CD14-positive monocyte (primary cell): ENCODE measurements around the gene SGK2. TPM values are rescaled to one million over a fixed set of nuclear protein-coding genes. Genes with fewer than 3 reads are reported as not detected.

Experiments used
- DNase-seq, 3 donors: peaks; one replicate each; pipeline ENCODE4 v3.0.0-alpha.2; 2011 to 2022
- H2AFZ ChIP-seq: 2 replicates; pipeline ENCODE4 v1.6.0; 2012; ENCODE audit warnings: mild to moderate bottlenecking, low read depth, low read length, inconsistent platforms; ENCODE audit not compliant: insufficient read depth, poor library complexity, severe bottlenecking
- H3K27ac ChIP-seq, 2 donors: 1 replicate in 1 of 2; 2 replicates in 1 of 2; pipeline ENCODE4 v1.5.1; 2012 to 2013; ENCODE audit warnings: low read length in 2 of 2, control low read depth in 1 of 2, inconsistent platforms in 1 of 2, low read depth in 1 of 2, mild to moderate bottlenecking in 1 of 2
- H3K27me3 ChIP-seq, 2 donors: one replicate each; pipeline versions ENCODE4 v1.6.0 to v1.6.1; 2011 to 2013; ENCODE audit warnings: low read length in 2 of 2; ENCODE audit not compliant: control insufficient read depth in 2 of 2, insufficient read depth in 2 of 2
- H3K36me3 ChIP-seq, 2 donors: replicated peaks in 1 of 2; 1 replicate in 1 of 2; 2 replicates in 1 of 2; pipeline versions ENCODE4 v1.5.1 to v1.6.1; 2012 to 2013; ENCODE audit warnings: low read length in 2 of 2, control low read depth in 1 of 2, inconsistent platforms in 1 of 2, mild to moderate bottlenecking in 1 of 2; ENCODE audit not compliant: insufficient read depth in 2 of 2, control insufficient read depth in 1 of 2
- H3K4me1 ChIP-seq, 2 donors: 1 replicate in 1 of 2; 2 replicates in 1 of 2; pipeline versions ENCODE4 v1.5.1 to v1.6.1; 2012 to 2013; ENCODE audit warnings: low read length in 2 of 2, control low read depth in 1 of 2, inconsistent platforms in 1 of 2, mild to moderate bottlenecking in 1 of 2, moderate library complexity in 1 of 2; ENCODE audit not compliant: insufficient read depth in 2 of 2, control insufficient read depth in 1 of 2
- H3K4me2 ChIP-seq: replicated peaks from 2 replicates; pipeline ENCODE3; 2012; ENCODE audit warnings: low read length, moderate library complexity, mild to moderate bottlenecking; ENCODE audit not compliant: poor library complexity, severe bottlenecking; ENCODE audit errors: extremely low read depth
- H3K4me3 ChIP-seq, 3 experiments: fragments of 200-600 bp in 1 of 3; sonication (generic) in 1 of 3; replicated peaks in 1 of 3; 1 replicate in 2 of 3; 2 replicates in 1 of 3; pipeline ENCODE4 v1.5.1; 2011 to 2013; ENCODE audit warnings: low read length in 3 of 3, mild to moderate bottlenecking in 3 of 3, control low read depth in 2 of 3, low read depth in 2 of 3, inconsistent platforms in 1 of 3, moderate library complexity in 1 of 3
- H3K79me2 ChIP-seq: 2 replicates; pipeline ENCODE4 v1.6.0; 2012; ENCODE audit warnings: mild to moderate bottlenecking, control low read depth, inconsistent platforms, low read length, moderate library complexity; ENCODE audit not compliant: insufficient read depth
- H3K9ac ChIP-seq: 2 replicates; pipeline ENCODE4 v1.6.0; 2017; ENCODE audit warnings: low read length, mild to moderate bottlenecking; ENCODE audit not compliant: insufficient read depth, poor library complexity, severe bottlenecking
- H3K9me3 ChIP-seq, 2 donors: replicated peaks in 1 of 2; 1 replicate in 1 of 2; 2 replicates in 1 of 2; pipeline versions ENCODE4 v1.5.1 to v1.6.1; 2012 to 2013; ENCODE audit warnings: low read length in 2 of 2, control low read depth in 1 of 2; ENCODE audit not compliant: control insufficient read depth in 1 of 2, insufficient read depth in 1 of 2
- H4K20me1 ChIP-seq: 2 replicates; pipeline ENCODE4 v1.6.0; 2012; ENCODE audit warnings: mild to moderate bottlenecking, low read length, control low read depth, moderate library complexity; ENCODE audit not compliant: insufficient read depth
- H3K27ac Mint-ChIP-seq, 7 donors: one replicate each; pipeline ENCODE4 v1.8.0; 2020; ENCODE audit warnings: mild to moderate bottlenecking in 7 of 7, mixed read lengths in 7 of 7, moderate library complexity in 6 of 7, inconsistent platforms in 2 of 7
- H3K27me3 Mint-ChIP-seq, 3 donors: one replicate each; pipeline ENCODE4 v1.8.0; 2021 to 2022; ENCODE audit warnings: low read depth in 3 of 3, mild to moderate bottlenecking in 3 of 3, mixed read lengths in 3 of 3, moderate library complexity in 3 of 3, inconsistent platforms in 1 of 3
- H3K36me3 Mint-ChIP-seq, 2 donors: one replicate each; pipeline ENCODE4 v1.8.0; 2020; ENCODE audit warnings: mixed read lengths in 2 of 2, inconsistent platforms in 1 of 2, mild to moderate bottlenecking in 1 of 2
- H3K4me1 Mint-ChIP-seq: one replicate; pipeline ENCODE4 v1.8.0; 2020; ENCODE audit warnings: mild to moderate bottlenecking, mixed read lengths
- H3K4me3 Mint-ChIP-seq, 2 donors: one replicate each; pipeline ENCODE4 v1.8.0; 2020; ENCODE audit warnings: mild to moderate bottlenecking in 2 of 2, mixed read lengths in 2 of 2, moderate library complexity in 1 of 2
- H3K9me3 Mint-ChIP-seq, 7 donors: one replicate each; pipeline ENCODE4 v1.8.0; 2020 to 2022; ENCODE audit warnings: mixed read lengths in 7 of 7, mild to moderate bottlenecking in 6 of 7, moderate library complexity in 6 of 7, inconsistent platforms in 2 of 7
- WGBS: methylation state at CpG from one replicate; pipeline ENCODE4 v1.1.5; 2013; ENCODE audit warnings: missing lambda C conversion rate; ENCODE audit not compliant: insufficient coverage; 5-methylcytosine and 5-hydroxymethylcytosine counted together
- intact Hi-C, 2 donors: fragments of 100-400 bp; cut with micrococcal nuclease; formaldehyde crosslinking; loops; one replicate each; pipeline versions ENCODE4 v1.15.0 to v1.15.1; 2023
- polyA plus RNA-seq, 3 donors: library from polyadenylated mRNA; depleted of rRNA in 1 of 3; unstranded in 2 of 3; stranded (reverse) in 1 of 3; fragments of 300-500 nt in 2 of 3; fragments of >200 nt in 1 of 3; fragmentation: Illumina TruSeq in 2 of 3; gene quantifications; 1 replicate in 2 of 3; 2 replicates in 1 of 3; pipeline ENCODE4 v1.2.3, GENCODE V29; 2012 to 2021
- TF ChIP-seq, protein P1 (sequence below): fragments of 200-600 bp; IDR thresholded peaks from one replicate; pipeline ENCODE4 v1.8.0; 2022; ENCODE audit warnings: antibody characterized with exemption, mild to moderate bottlenecking

SGK2 gene
- polyA plus RNA-seq, 3 donors, result 0.17 TPM; not detected in 2

GRCh38 chr20:43542161-43542560, 16.7 kb upstream of the SGK2 start:
- H3K9me3 ChIP-seq, result no peaks in the 10 kb centered on the region
- peaks cover 14% of the 10 kb centered on the region for H3K4me1 Mint-ChIP-seq
- H3K36me3 Mint-ChIP-seq, result peaks cover 4 to 5% of the 10 kb centered on the region in 2 donors
- no peak overlapping the region for H3K4me3 ChIP-seq
- no peak overlapping the region for H2AFZ ChIP-seq
- no peaks in the 10 kb centered on the region for H4K20me1 ChIP-seq
- H3K9ac ChIP-seq, result no peak overlapping the region
- DNase-seq, result no peak
- H3K27ac ChIP-seq, result no peak overlapping the region
- intact Hi-C loops, result no loop called here
- WGBS, result no CpG with 5 or more reads among the region's 5 CpGs
- H3K4me2 ChIP-seq, result no peak overlapping the region
- H3K79me2 ChIP-seq, result no peaks in the 10 kb centered on the region
- no peaks in the 10 kb centered on the region for H3K27me3 ChIP-seq
- H3K27me3 Mint-ChIP-seq, result peaks cover 0 to 2% (median 0%) of the 10 kb centered on the region in 3 donors
- H3K4me1 ChIP-seq, result peaks cover 10% of the 10 kb centered on the region in 2 donors
- H3K4me3 Mint-ChIP-seq, result no peak overlapping the region
- peaks cover 0 to 7% (median 3%) of the 10 kb centered on the region in 7 donors for H3K9me3 Mint-ChIP-seq
- TF ChIP-seq, protein P1, sequence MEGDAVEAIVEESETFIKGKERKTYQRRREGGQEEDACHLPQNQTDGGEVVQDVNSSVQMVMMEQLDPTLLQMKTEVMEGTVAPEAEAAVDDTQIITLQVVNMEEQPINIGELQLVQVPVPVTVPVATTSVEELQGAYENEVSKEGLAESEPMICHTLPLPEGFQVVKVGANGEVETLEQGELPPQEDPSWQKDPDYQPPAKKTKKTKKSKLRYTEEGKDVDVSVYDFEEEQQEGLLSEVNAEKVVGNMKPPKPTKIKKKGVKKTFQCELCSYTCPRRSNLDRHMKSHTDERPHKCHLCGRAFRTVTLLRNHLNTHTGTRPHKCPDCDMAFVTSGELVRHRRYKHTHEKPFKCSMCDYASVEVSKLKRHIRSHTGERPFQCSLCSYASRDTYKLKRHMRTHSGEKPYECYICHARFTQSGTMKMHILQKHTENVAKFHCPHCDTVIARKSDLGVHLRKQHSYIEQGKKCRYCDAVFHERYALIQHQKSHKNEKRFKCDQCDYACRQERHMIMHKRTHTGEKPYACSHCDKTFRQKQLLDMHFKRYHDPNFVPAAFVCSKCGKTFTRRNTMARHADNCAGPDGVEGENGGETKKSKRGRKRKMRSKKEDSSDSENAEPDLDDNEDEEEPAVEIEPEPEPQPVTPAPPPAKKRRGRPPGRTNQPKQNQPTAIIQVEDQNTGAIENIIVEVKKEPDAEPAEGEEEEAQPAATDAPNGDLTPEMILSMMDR, result no peak
- peak overlapping the region in 1 of 7 donors; percentile 40 for H3K27ac Mint-ChIP-seq
- H3K36me3 ChIP-seq, result peaks cover 0 to 14% of the 10 kb centered on the region in 2 donors

DNA sequence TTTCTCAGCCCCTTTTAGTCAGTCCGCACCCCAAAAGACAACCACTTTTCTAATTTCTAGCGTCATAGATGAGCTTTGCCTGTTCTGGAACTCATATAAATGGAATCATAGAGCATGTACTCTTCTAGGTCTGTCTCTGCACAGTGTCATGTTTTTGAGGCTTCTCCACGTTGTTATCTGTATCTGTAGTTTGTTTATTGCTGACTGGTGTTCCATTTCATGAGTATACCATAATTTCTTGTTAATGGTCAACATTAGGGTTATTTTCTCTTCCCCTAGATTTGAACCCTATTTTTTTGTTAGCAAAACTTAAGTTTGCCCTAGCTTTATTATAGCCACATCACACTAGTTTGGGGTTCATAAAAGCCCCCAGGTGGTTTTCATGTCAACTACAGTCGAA, 16.2 kb upstream of the SGK2 start:
- no peak overlapping the region for H3K27ac ChIP-seq
- H4K20me1 ChIP-seq, result no peaks in the 10 kb centered on the region
- H3K4me3 ChIP-seq, result no peak overlapping the region
- no peaks in the 10 kb centered on the region for H3K27me3 ChIP-seq
- intact Hi-C loops, result no loop called here
- H3K27me3 Mint-ChIP-seq, result peaks cover 0 to 2% (median 0%) of the 10 kb centered on the region in 3 donors
- TF ChIP-seq, protein P1, result no peak
- peaks cover 0 to 14% of the 10 kb centered on the region in 2 donors for H3K36me3 ChIP-seq
- no peaks in the 10 kb centered on the region for H3K9me3 ChIP-seq
- H3K9me3 Mint-ChIP-seq, result peaks cover 0 to 12% (median 7%) of the 10 kb centered on the region in 7 donors
- H3K27ac Mint-ChIP-seq, result no peak overlapping the region
- H3K79me2 ChIP-seq, result no peaks in the 10 kb centered on the region
- whole genome bisulfite sequencing, result no CpG with 5 or more reads among the region's 4 CpGs
- H3K9ac ChIP-seq, result no peak overlapping the region
- no peak overlapping the region for H3K4me2 ChIP-seq
- no peak overlapping the region for H3K4me3 Mint-ChIP-seq
- H3K4me1 Mint-ChIP-seq, result peaks cover 8% of the 10 kb centered on the region
- H3K4me1 ChIP-seq, result peaks cover 6 to 7% of the 10 kb centered on the region in 2 donors
- no peak overlapping the region for H2AFZ ChIP-seq
- DNase-seq, result no peak
- peaks cover 5 to 8% of the 10 kb centered on the region in 2 donors for H3K36me3 Mint-ChIP-seq
